ENCODE data around the gene C14orf180. TPM values are rescaled to one million over a fixed set of nuclear protein-coding genes. Genes with fewer than 3 reads are reported as not detected.

C14orf180 gene
- total RNA-seq, 1 donor from 2014 or later, result not detected

- no peak for ATAC-seq
These were observed 29.2 kb upstream of the C14orf180 start for GRCh38 chr14:104550340-104550860.

- ATAC-seq, result no peak
These were observed 28.5 kb upstream of the C14orf180 start for GRCh38 chr14:104550861-104551728.

GRCh38 chr14:104551851-104552737 lies 27.5 kb upstream of the C14orf180 start:
- no peak for ATAC-seq

DNA sequence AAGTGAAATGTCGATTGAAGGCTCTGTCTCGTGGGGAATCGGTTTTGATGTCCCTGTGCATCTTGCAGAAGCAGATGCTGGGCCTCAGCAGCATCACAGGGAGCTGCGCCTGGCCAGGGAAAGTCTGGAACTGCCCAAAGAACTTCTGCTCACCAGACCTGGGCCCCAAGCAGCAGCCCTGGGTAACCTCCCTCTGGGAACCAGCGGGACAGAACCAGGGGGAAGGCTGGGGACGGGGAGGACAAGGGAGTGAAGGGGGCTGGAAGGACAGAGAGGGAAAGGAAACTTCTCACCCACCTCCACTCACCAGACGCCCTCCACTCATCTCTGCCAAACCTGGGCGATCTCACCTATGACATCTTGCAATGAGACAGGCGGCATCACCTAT lies 26.8 kb upstream of the C14orf180 start:
- ATAC-seq, result no peak

- no peak for ATAC-seq
These were observed 26.1 kb upstream of the C14orf180 start for GRCh38 chr14:104553166-104554087.

DNA sequence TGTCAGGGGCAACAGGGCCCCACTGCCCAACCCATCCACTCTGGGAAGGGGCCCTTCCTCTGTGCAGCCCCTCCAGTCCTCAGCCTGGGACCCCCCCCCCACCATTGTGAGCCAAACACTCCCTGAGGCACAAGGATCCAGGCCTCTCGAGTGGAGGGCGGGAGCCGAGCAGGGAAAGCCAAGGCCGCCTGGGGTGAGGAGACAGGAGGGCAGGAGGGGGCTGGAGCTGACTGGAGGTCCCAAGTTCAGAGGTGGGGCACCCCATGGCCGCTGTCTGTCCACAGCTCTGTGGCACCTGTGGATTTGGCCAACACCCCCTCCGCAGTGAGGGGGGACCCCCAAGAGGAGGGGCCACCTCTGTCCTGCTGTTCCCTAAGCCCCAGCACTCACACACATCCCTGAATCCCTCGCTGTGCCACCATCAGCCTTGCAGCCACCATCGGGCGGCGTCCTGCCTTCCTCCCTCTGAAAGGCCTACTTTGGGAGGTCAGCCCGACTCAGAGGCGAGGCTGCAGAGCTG lies 25.4 kb upstream of the C14orf180 start:
- no peak for ATAC-seq

GRCh38 chr14:104554608-104555429 lies 24.7 kb upstream of the C14orf180 start:
- ATAC-seq, result no peak

DNA sequence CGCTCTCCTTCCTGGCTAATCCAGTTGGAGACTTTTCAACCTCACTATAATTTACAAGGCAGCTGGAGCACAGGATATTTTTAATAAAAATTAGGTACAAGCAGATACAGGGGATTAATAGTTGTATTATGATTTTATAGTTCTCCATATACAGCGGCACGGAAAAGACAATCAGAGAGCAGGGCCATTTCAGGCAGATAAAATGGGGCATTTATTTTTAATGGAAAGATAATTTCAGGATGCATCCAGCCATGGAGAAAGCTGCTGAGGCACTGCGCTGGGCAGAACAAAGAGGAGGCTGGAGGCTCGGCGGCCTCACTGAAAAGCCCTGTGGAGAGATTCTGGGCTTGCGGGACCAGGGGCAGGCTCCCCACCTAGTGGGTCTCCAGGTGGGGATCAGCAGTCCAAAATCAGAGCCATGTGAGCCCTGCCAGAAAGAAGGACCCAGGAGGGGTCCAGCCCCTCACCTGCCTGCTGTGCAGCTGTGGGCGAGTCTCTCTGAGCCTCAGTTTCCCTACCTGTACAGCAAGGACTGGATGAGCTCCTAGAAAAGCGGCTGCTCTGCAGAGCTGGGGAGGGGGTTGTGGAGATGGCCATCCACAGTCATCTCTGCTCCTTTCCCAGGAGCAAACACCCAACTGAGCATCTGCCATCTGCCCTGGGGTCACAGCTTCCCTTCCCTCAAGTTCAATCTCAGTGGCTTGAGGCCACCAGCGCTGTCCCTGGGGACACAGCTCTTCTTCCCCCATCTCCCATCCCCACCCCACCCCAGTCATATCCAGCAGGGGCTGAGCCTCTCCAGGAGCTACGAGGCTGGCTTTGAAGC lies 23.9 kb upstream of the C14orf180 start:
- no peak for ATAC-seq

DNA sequence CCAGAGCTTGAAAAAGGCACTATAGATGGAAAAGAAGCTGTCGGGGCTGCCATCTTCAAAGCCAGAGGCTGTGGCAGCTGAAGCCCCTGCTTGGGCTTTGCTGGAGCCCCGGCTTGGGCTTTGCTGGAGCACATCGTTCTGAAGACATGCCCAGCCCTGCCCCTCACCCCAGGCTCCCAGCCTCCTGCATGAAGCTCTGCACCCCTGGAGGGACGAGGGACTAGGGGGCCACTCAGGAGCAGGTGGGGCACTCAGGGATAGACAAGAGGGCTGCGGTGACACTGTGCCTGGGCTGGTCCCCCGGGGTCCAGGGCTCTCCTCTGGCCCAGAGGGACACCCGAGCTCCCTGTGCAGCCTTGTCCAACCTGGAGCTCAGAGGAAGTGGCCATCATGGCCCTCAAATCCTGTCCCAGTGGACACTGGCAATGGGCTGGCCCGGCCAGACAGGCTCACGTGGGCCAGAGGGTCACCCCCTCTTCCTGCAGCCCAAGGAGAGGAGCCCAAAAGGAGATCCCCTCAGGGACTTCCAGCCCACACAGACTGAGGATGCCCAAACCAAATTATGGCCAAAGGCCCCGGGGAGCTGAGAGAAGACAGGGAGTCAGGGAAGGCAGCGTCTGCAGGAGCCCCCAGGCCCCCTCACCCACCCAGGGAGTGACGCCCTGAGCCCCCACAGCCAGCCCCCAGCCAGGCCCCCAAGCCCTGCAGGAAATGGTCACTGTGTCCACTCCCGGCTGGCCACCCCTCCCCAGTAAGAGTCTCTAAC lies 23.1 kb upstream of the C14orf180 start:
- ATAC-seq, result no peak

DNA sequence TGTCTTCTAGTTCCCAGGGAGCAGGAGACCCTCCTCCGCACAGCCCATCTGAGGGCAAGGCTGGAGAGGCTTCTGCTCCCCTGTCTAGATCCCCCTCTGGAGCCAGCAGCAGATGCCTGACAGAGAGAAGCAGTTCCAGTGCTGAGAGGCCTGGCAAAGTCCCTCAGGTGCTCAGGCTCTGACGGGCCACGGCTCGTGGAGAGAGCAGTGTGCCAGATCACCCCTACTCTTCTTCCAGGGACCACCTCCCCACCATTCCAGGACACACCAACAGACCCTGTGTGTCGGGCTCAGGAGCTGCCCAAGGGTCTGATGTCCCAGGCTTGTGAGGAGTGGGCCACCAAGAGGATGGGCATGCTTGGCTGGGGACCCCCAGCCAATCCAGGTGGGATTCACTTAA lies 22.5 kb upstream of the C14orf180 start:
- no peak for ATAC-seq

GRCh38 chr14:104557766-104558165 lies 21.8 kb upstream of the C14orf180 start:
- ATAC-seq, result no peak

- no peak for ATAC-seq
These were observed 21.1 kb upstream of the C14orf180 start for GRCh38 chr14:104558231-104559027.

GRCh38 chr14:104559028-104559803 lies 20.3 kb upstream of the C14orf180 start:
- no peak for ATAC-seq

DNA sequence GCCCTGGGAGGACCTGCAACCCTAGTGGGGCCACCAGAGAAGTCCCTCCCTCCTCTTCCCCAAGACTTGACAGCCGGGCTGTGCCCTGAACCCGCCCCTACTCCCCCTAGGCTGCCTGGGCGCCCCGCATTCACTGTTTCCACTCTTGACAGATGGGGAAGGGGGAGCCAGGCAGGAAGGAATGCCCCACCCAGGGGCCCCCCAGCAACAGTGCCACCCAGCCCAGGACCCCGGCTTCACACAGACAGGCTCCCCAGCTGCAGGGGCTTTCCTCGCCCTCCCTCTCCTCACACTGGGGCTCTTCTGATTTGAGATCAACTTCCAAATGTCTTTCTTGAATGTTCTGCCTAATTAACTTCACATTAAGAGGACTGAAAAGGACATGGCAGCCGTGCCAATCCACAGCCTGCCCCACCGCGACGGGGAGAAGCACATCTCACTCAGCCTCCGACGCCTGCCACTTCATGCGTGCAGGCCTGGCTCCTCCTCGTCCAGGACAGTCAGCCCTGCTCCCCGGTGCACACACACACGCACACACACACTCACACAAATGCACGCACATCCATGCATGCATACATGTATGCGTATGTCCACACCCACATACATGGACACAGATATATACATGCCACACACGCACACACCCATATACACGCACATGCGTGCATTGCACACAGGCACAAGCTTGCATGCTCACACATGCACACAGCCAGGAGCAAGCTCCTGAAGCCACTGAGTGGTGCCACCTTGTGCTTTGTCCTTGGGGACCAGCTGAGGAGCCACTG lies 19.6 kb upstream of the C14orf180 start:
- no peak for ATAC-seq

DNA sequence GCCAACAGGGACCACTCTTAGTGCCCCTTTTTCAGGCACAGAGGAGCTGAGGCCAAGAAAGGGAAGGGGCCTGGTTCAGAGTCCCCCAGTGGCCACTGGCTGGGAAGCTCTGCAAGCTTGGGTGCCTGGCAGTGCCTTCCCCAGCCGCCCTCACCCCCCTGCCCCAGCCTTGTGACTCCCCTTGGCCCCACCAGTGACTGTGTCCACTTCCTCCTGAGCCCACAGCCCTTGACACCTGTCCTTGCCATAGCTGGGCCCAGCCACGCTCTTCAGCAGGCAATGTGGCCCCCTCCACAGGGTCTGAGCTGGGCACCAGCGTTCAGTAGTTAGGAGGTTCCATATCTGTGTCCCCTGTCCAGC lies 19.0 kb upstream of the C14orf180 start:
- no peak for ATAC-seq

DNA sequence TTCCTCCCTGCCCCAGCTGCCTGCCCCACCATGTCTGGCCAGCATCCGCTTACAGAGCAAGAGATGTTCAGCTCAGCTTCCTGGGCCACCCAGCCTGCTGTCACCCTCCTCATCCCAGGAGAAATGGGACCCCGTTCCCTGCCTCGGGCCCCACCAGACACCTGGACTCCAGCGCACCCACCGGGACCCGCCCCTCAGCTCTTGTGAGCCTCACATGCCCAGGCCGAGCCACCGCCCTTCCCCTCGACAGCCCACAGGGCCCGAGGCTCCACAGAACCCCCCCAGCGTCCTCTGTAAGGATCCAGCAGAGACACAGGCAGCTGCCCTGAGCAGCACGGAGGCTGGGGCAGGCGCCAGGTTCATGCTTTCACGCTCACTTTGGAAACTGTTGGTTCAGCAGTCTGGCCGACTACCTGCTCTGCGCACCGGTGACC lies 18.4 kb upstream of the C14orf180 start:
- no peak for ATAC-seq
